Prostate gland (tissue), 2 donors: ENCODE measurements around the gene ASB7. TPM values are rescaled to one million over a fixed set of nuclear protein-coding genes. Genes with fewer than 3 reads are reported as not detected.
A peak's percentile ranks its signal among the peaks of the same experiment; 100 is the strongest.

Source experiments
- DNase-seq: peaks from one replicate; pipeline ENCODE4 v3.0.0-alpha.2; 2019; ENCODE audit warnings: low spot score
- H3K27ac ChIP-seq, 2 donors: fragments of 200-600 bp; sonication (generic); 2 replicates each; pipeline ENCODE4 v1.5.1; 2017 to 2019
- H3K27me3 ChIP-seq: fragments of 200-600 bp; sonication (generic); replicated peaks from 2 replicates; pipeline ENCODE4 v1.5.1; 2019; ENCODE audit not compliant: insufficient read depth
- H3K36me3 ChIP-seq, 2 donors: fragments of 200-600 bp; sonication (generic); 1 replicate in 1 of 2; 2 replicates in 1 of 2; pipeline versions ENCODE4 v1.5.1 to v1.8.1; 2017 to 2019
- H3K4me1 ChIP-seq: fragments of 200-600 bp; sonication (generic); replicated peaks from 2 replicates; pipeline ENCODE4 v1.5.1; 2019
- H3K4me3 ChIP-seq, 2 donors: fragments of 200-600 bp; sonication (generic); 2 replicates each; pipeline ENCODE4 v1.5.1; 2017 to 2019
- H3K9me3 ChIP-seq: fragments of 200-600 bp; sonication (generic); 2 replicates; pipeline ENCODE4 v1.5.1; 2017
- POLR2A ChIP-seq: fragments of 450-650 bp; IDR thresholded peaks from one replicate; pipeline ENCODE4 v1.6.1; 2016; ENCODE audit warnings: antibody characterized with exemption, mild to moderate bottlenecking
- POLR2AphosphoS5 ChIP-seq: sonication (generic); formaldehyde crosslinking; IDR thresholded peaks from one replicate; pipeline ENCODE4 v1.6.1; 2017; ENCODE audit warnings: antibody characterized with exemption
- WGBS: methylation state at CpG from one replicate; pipeline ENCODE4 v1.1.5; 2018; 5-methylcytosine and 5-hydroxymethylcytosine counted together
- intact Hi-C: fragments of 100-400 bp; cut with DNase I; formaldehyde crosslinking; loops from one replicate; pipeline ENCODE4 v1.14.2; 2022
- total RNA-seq, 2 donors: library from RNA; depleted of rRNA; stranded (reverse); fragments of >200 nt; gene quantifications; one replicate each; pipeline ENCODE4 v1.1.0, GENCODE V29; 2016
- TF ChIP-seq, protein P1 (sequence below), 4 experiments: fragments of 200-600 bp in 2 of 4; fragments of 450-650 bp in 2 of 4; sonication (generic) in 2 of 4; IDR thresholded peaks; 1 replicate in 3 of 4; 2 replicates in 1 of 4; pipeline ENCODE4 v1.5.1; 2016 to 2019; ENCODE audit warnings: antibody characterized with exemption in 4 of 4, mild to moderate bottlenecking in 2 of 4, moderate library complexity in 2 of 4

ASB7 gene, protein sequence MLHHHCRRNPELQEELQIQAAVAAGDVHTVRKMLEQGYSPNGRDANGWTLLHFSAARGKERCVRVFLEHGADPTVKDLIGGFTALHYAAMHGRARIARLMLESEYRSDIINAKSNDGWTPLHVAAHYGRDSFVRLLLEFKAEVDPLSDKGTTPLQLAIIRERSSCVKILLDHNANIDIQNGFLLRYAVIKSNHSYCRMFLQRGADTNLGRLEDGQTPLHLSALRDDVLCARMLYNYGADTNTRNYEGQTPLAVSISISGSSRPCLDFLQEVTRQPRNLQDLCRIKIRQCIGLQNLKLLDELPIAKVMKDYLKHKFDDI
- 10 to 100 TPM; 17.3 to 22.3 TPM for total RNA-seq

DNA sequence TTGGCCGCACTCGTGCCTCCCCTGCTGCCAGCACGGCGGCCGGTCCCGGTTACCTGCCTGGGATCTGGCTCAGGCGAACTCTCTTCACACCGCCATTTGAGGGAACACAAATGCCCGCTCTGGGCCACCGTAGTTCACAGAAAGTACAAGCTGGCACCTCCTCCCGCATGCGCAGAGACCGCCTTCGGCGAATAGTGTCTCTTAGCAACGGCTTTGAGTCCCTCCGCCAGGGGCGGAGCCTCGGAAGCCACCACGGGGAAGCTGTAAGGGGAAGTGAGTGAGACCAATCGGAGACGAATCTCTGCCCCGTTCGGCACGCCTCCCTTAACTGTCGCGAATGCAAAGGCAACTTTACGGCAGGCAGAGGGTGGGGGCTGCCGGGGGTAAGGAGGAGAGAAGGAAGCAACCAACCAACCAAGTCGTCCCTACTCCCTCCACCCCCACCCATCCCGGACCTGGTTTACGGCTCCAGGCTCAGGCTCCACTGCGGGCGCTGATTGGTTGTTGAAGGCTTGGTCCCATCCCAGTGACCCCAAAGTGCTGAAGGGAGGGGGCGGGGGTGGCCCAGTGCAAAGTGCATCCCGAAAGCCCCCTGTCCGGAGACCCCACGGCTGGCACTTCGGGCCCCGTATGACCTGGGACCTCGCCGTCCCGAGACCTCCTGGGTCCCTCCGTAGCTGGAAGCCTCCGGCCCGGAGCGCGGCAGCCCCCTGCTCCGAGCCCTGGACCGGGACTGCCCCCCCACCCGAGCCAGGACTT is at the start of gene ASB7, which contains the start of gene LINS1:
Gene ASB7 (plus strand): TSS at position 526 of the 759 bp plus-strand sequence. CDS start 9,628 bp downstream, outside the sequence.
Gene LINS1 (minus strand): TSS at position 121 of the 759 bp plus-strand sequence. CDS start 21,342 bp downstream, outside the sequence.
- H3K27ac ChIP-seq, result peak within 1 kb of the TSS; percentile 82 to 85
- no peaks in the 10 kb centered on the region for H3K9me3 ChIP-seq
- H3K4me3 ChIP-seq, result peak within 1 kb of the TSS; percentile 79 to 84
- H3K36me3 ChIP-seq, result no peaks in the 10 kb centered on the region
- intact Hi-C loops, result loop anchor here (10.0 kb wide), 1 partner anchor 247 kb away; no protein-coding TSS in a partner anchor
- peak; percentile 100 for DNase-seq
- peaks cover 16% of the 10 kb centered on the region for H3K4me1 ChIP-seq
- no peaks in the 10 kb centered on the region for H3K27me3 ChIP-seq
- TF ChIP-seq, protein P1, sequence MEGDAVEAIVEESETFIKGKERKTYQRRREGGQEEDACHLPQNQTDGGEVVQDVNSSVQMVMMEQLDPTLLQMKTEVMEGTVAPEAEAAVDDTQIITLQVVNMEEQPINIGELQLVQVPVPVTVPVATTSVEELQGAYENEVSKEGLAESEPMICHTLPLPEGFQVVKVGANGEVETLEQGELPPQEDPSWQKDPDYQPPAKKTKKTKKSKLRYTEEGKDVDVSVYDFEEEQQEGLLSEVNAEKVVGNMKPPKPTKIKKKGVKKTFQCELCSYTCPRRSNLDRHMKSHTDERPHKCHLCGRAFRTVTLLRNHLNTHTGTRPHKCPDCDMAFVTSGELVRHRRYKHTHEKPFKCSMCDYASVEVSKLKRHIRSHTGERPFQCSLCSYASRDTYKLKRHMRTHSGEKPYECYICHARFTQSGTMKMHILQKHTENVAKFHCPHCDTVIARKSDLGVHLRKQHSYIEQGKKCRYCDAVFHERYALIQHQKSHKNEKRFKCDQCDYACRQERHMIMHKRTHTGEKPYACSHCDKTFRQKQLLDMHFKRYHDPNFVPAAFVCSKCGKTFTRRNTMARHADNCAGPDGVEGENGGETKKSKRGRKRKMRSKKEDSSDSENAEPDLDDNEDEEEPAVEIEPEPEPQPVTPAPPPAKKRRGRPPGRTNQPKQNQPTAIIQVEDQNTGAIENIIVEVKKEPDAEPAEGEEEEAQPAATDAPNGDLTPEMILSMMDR (IDR thresholded peaks at IDR 0.05), result peak in 1 of 4 experiments; percentile 40
- TF ChIP-seq POLR2AphosphoS5, result peak; percentile 98
- peak; percentile 36 for TF ChIP-seq POLR2A
- WGBS, result under 1% methylated on average over 50 of the region's 51 CpGs

DNA sequence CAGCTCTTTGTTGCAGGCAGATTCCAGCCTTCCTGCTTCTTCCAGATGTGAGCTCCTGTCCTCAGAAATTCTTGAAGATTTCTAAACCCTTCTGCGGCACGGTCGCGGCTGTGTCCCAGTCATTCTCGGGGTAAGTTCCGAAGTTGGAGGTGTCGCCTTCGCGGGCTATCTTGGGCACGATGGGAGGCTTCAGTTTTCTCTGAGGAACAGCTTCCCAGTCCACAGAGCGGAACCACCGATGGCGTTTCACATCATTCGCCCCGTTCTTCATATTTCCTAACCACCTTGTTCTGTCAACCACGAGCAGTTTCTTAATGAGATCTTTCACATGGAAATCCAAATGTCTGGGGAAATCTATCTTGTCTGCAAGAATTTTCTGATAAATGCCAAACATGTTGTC is 48.9 kb upstream of the ASB7 start:
- Histone ChIP-seq H3K36me3 (no peaks in the 10 kb centered on the region), H3K4me1 (no peaks in the 10 kb centered on the region), H3K4me3 (no peak overlapping the region), H3K27me3 (no peaks in the 10 kb centered on the region), H3K9me3 (no peaks in the 10 kb centered on the region), H3K27ac (no peak overlapping the region)
- TF ChIP-seq POLR2A (no peak), POLR2AphosphoS5 (no peak)
- TF ChIP-seq, protein P1 (IDR thresholded peaks at IDR 0.05), result no peak
- intact Hi-C loops, result no loop called here
- DNase-seq, result no peak
- WGBS, result 96% methylated on average over 16 of the region's 16 CpGs

DNA sequence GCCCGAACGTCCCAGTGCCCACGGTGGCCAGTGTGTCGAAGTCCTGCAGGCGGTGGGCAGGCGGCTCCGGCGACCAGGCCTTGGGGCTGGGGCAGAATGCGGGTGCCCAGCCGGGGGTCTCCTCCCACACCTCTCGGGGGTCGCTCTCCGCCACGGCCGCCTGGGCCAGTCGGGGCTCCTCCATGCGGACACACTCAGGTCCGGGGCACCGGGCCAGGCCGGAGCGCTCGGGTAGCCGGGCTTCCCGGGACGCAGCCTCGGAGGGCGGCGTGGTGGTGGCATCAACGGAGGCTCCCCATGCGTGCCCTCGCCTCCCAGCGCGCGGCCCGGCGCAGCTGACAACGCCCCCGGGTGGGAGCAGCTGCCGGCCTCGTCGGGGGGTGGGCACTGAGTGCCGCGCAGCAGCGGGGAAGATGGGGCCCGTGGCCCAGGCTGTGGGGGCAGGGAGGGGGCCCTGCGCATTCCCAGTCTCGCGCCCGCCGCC is 43.6 kb upstream of the ASB7 start:
- no peaks in the 10 kb centered on the region for H3K27me3 ChIP-seq
- H3K36me3 ChIP-seq, result no peaks in the 10 kb centered on the region
- 90% methylated on average over 32 of the region's 50 CpGs for WGBS
- H3K4me1 ChIP-seq, result no peaks in the 10 kb centered on the region
- TF ChIP-seq, protein P1 (IDR thresholded peaks at IDR 0.05), result no peak
- no peak for TF ChIP-seq POLR2AphosphoS5
- TF ChIP-seq POLR2A, result no peak
- intact Hi-C loops, result no loop called here
- H3K9me3 ChIP-seq, result no peaks in the 10 kb centered on the region
- DNase-seq, result no peak
- H3K4me3 ChIP-seq, result no peak overlapping the region
- no peak overlapping the region for H3K27ac ChIP-seq

DNA sequence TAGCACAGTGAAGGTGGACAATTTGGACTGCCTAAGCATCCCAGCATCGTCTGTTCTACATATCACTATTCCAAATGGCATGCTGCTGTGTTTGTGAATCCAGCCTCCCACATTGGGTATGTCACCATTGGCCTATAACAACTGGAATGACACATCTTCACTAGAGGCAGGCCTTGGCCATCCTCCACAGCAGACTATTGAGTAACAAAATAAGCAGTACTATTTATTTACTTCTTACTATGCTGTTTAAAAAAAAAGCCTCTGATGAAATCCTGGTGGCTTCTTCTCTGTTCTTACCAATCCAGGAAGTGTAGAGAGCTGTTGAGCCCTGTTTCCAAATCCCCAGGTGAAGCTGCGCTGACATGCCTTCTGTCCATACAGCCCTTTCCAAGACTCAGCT is 43.1 kb upstream of the ASB7 start:
- TF ChIP-seq POLR2AphosphoS5, result peak; percentile 47
- TF ChIP-seq, protein P1 (IDR thresholded peaks at IDR 0.05), result no peak
- intact Hi-C loops, result no loop called here
- DNase-seq, result peak; percentile 46
- Histone ChIP-seq H3K4me3 (no peak overlapping the region), H3K27ac (no peak overlapping the region), H3K9me3 (no peaks in the 10 kb centered on the region), H3K36me3 (no peaks in the 10 kb centered on the region), H3K4me1 (no peaks in the 10 kb centered on the region), H3K27me3 (no peaks in the 10 kb centered on the region)
- 79% methylated on average over 2 of the region's 2 CpGs for WGBS
